IMR-90 (cell line): ENCODE measurements around the gene NATD1. TPM values are rescaled to one million over a fixed set of nuclear protein-coding genes. Genes with fewer than 3 reads are reported as not detected.

ENCODE experiments used
- ATAC-seq: fragments of 200-7000 bp; cut with Tn5 transposase; 2 replicates; pipeline ENCODE4 v1.9.1; 2020; ENCODE audit warnings: low read depth, mild to moderate bottlenecking, moderate library complexity
- BruUV-seq: library from RNA; stranded (reverse); fragments of 400-500 nt; replicated peaks from 2 replicates; lab custom pipeline; 2021; lab: Mats Ljungman, UMichigan
- CTCF ChIA-PET: fragments of 300-600 bp; formaldehyde crosslinking; extraction: SDS; loops from one replicate; lab custom pipeline; 2021; ENCODE audit warnings: antibody characterized with exemption; lab: Yijun Ruan, JAX
- POLR2A ChIA-PET: fragments of 300-600 bp; sonication (Branson Sonifier 250); formaldehyde crosslinking; loops from one replicate; lab custom pipeline; 2022; ENCODE audit warnings: antibody characterized with exemption; ENCODE audit not compliant: unreplicated experiment; lab: Charles Lee
- DNase-seq: peaks from one replicate; pipeline ENCODE4 v3.0.0; 2013
- H2AFZ ChIP-seq: replicated peaks from 2 replicates; pipeline ENCODE3; 2013; ENCODE audit warnings: low read length, mild to moderate bottlenecking; ENCODE audit not compliant: poor library complexity
- H2AK5ac ChIP-seq: 2 replicates; pipeline ENCODE4 v1.6.1; 2013; ENCODE audit warnings: low read depth, low read length, inconsistent platforms
- H2AK9ac ChIP-seq: replicated peaks from 2 replicates; pipeline ENCODE3; 2013; ENCODE audit warnings: mild to moderate bottlenecking, low read depth, low read length, moderate library complexity; ENCODE audit not compliant: poor library complexity
- H2BK120ac ChIP-seq: 2 replicates; pipeline ENCODE4 v1.6.1; 2013; ENCODE audit warnings: low read depth, low read length, inconsistent platforms
- H2BK15ac ChIP-seq: 3 replicates; pipeline ENCODE4 v1.6.1; 2013; ENCODE audit warnings: low read depth, low read length, inconsistent platforms
- H2BK20ac ChIP-seq: 2 replicates; pipeline ENCODE4 v1.6.1; 2013; ENCODE audit warnings: low read depth, mild to moderate bottlenecking, inconsistent platforms, low read length, moderate library complexity
- H2BK5ac ChIP-seq: 2 replicates; pipeline ENCODE4 v1.6.1; 2013; ENCODE audit warnings: mild to moderate bottlenecking, low read depth, low read length, inconsistent platforms; ENCODE audit not compliant: poor library complexity, severe bottlenecking
- H3K14ac ChIP-seq: replicated peaks from 2 replicates; pipeline ENCODE4 v1.6.1; 2013; ENCODE audit warnings: low read depth, low read length, inconsistent platforms
- H3K18ac ChIP-seq: 2 replicates; pipeline ENCODE4 v1.6.1; 2013; ENCODE audit warnings: low read depth, low read length, control low read depth
- H3K23ac ChIP-seq: 2 replicates; pipeline ENCODE4 v1.6.1; 2013; ENCODE audit warnings: low read depth, low read length, inconsistent platforms
- H3K27ac ChIP-seq: 2 replicates; pipeline ENCODE4 v1.5.1; 2013; ENCODE audit warnings: mild to moderate bottlenecking, control low read depth, low read length; ENCODE audit not compliant: insufficient read depth
- H3K27me3 ChIP-seq: 2 replicates; pipeline ENCODE4 v1.6.1; 2013; ENCODE audit warnings: low read length; ENCODE audit not compliant: control insufficient read depth, insufficient read depth
- H3K36me3 ChIP-seq: 2 replicates; pipeline ENCODE4 v1.6.1; 2013; ENCODE audit warnings: low read length, mixed read lengths; ENCODE audit not compliant: control insufficient read depth, insufficient read depth
- H3K4ac ChIP-seq: 2 replicates; pipeline ENCODE4 v1.6.1; 2013; ENCODE audit warnings: low read depth, low read length, inconsistent platforms
- H3K4me1 ChIP-seq: 2 replicates; pipeline ENCODE4 v1.6.1; 2013; ENCODE audit warnings: low read length, mixed read lengths; ENCODE audit not compliant: control insufficient read depth, insufficient read depth
- H3K4me2 ChIP-seq: 2 replicates; pipeline ENCODE4 v1.6.1; 2013; ENCODE audit warnings: low read depth, mild to moderate bottlenecking, control low read depth, low read length, moderate library complexity
- H3K4me3 ChIP-seq: 2 replicates; pipeline ENCODE4 v1.5.1; 2013; ENCODE audit warnings: low read depth, mild to moderate bottlenecking, control low read depth, low read length, moderate library complexity; ENCODE audit not compliant: insufficient read depth
- H3K56ac ChIP-seq: 2 replicates; pipeline ENCODE4 v1.6.1; 2013; ENCODE audit warnings: low read length, inconsistent platforms; ENCODE audit not compliant: insufficient read depth; ENCODE audit errors: extremely low read depth
- H3K79me1 ChIP-seq, 2 experiments: 2 replicates each; pipeline ENCODE4 v1.6.1; 2013; ENCODE audit warnings: low read length in 2 of 2, inconsistent platforms in 1 of 2, low read depth in 1 of 2
- H3K9ac ChIP-seq: 2 replicates; pipeline ENCODE4 v1.6.1; 2013; ENCODE audit warnings: low read depth, low read length, control low read depth
- H3K9me1 ChIP-seq: 2 replicates; pipeline ENCODE4 v1.6.1; 2013; ENCODE audit warnings: low read length, inconsistent platforms; ENCODE audit not compliant: insufficient read depth
- H3K9me3 ChIP-seq: 2 replicates; pipeline ENCODE4 v1.6.1; 2013; ENCODE audit warnings: low read length; ENCODE audit not compliant: control insufficient read depth, insufficient read depth
- H4K20me1 ChIP-seq: 2 replicates; pipeline ENCODE4 v1.6.1; 2013; ENCODE audit warnings: low read length, inconsistent platforms; ENCODE audit not compliant: insufficient read depth
- H4K5ac ChIP-seq: 2 replicates; pipeline ENCODE4 v1.6.1; 2013; ENCODE audit warnings: mild to moderate bottlenecking, low read depth, low read length, control low read depth
- H4K8ac ChIP-seq, 2 experiments: 2 replicates each; pipeline ENCODE4 v1.6.1; 2013; ENCODE audit warnings: low read depth in 2 of 2, low read length in 2 of 2, control low read depth in 1 of 2, inconsistent platforms in 1 of 2
- H4K91ac ChIP-seq: 2 replicates; pipeline ENCODE4 v1.6.1; 2013; ENCODE audit warnings: low read depth, low read length, inconsistent platforms; ENCODE audit not compliant: insufficient read depth
- CEBPB ChIP-seq: IDR thresholded peaks from 2 replicates; pipeline ENCODE4 v1.6.1; 2012; ENCODE audit warnings: low read depth, low read length, improper control_type of control experiment
- ELK1 ChIP-seq: fragments of 150-350 bp; IDR thresholded peaks from 2 replicates; pipeline ENCODE4 v1.6.1; 2016; ENCODE audit warnings: low read depth, mild to moderate bottlenecking, low read length, moderate library complexity, borderline replicate concordance
- POLR2A ChIP-seq: IDR thresholded peaks from 2 replicates; pipeline ENCODE4 v1.6.1; 2012; ENCODE audit warnings: mild to moderate bottlenecking, low read depth, low read length
- RCOR1 ChIP-seq: IDR thresholded peaks from 2 replicates; pipeline ENCODE4 v1.6.1; 2012; ENCODE audit warnings: mild to moderate bottlenecking, low read length, improper control_type of control experiment; ENCODE audit not compliant: insufficient replicate concordance
- WGBS, 2 experiments: methylation state at CpG; one replicate each; pipeline versions ENCODE4 v1.1.5 to v1.1.7; 2013; ENCODE audit warnings: missing lambda C conversion rate in 2 of 2; ENCODE audit not compliant: insufficient read length in 1 of 2; ENCODE audit errors: extremely low coverage in 2 of 2; 5-methylcytosine and 5-hydroxymethylcytosine counted together
- dilution Hi-C: fragments of 300-500 bp; cut with HindIII; formaldehyde crosslinking; loops from one replicate; pipeline ENCODE4 v1.14.3; 2018; ENCODE audit warnings: low sequenced_read_pairs; ENCODE audit not compliant: unreplicated experiment
- in situ Hi-C: fragments of 300-500 bp; cut with MboI; formaldehyde crosslinking; loops from 3 replicates; pipeline ENCODE4 v1.14.3; 2019; ENCODE audit warnings: low sequenced_read_pairs, inconsistent platforms, mixed read lengths
- intact Hi-C: fragments of 100-400 bp; cut with micrococcal nuclease; formaldehyde crosslinking; loops from 2 replicates; pipeline ENCODE4 v1.10.0; 2022
- polyA plus RNA-seq, 3 experiments: library from polyadenylated mRNA; depleted of rRNA; stranded (reverse); fragments of >200 nt; gene quantifications; 2 replicates each; pipeline ENCODE4 v1.2.3, GENCODE V29; 2012; ENCODE audit warnings: low replicate concordance in 1 of 3
- total RNA-seq: library from RNA; depleted of rRNA; stranded (reverse); fragments of >200 nt; gene quantifications from 2 replicates; pipeline ENCODE4 v1.2.3, GENCODE V29; 2012

Gene NATD1
- total and polyA plus RNA-seq, 2 of the 4 experiments (the other 2 are of a cell fraction): 0.90 to 4.3 TPM

GRCh38 chr17:21300601-21301571 is 47.7 kb upstream of the NATD1 start (continued):
- TF ChIP-seq ELK1: no peak

GRCh38 chr17:21299981-21300600 is 46.9 kb upstream of the NATD1 start:
- H2BK20ac ChIP-seq: no peak overlapping the region
- H3K79me1 ChIP-seq: peaks cover 22 to 57% of the 10 kb centered on the region in 2 experiments
- no peak overlapping the region for H4K91ac ChIP-seq
- H4K8ac ChIP-seq: no peak overlapping the region
- no peak overlapping the region for H3K9ac ChIP-seq
- no TSS peak for BruUV-seq
- in situ Hi-C loops (loop anchor here (25.0 kb wide), 1 partner anchor 487 kb away; no protein-coding TSS in a partner anchor), intact Hi-C loops (no loop called here), dilution Hi-C loops (no loop called here)
- no peak overlapping the region for H3K4ac ChIP-seq
- H2AK5ac ChIP-seq: no peak overlapping the region
- H3K18ac ChIP-seq: no peak overlapping the region
- H3K14ac ChIP-seq: no peak overlapping the region
- H2AK9ac ChIP-seq: peak overlapping the region; percentile 44
- H3K56ac ChIP-seq: no peak overlapping the region
- H4K5ac ChIP-seq: no peak overlapping the region
- 62% methylated on average over 6 of the region's 7 CpGs; no CpG with 5 or more reads in 1 of the 2 experiments for WGBS, 2 experiments
- H2BK15ac ChIP-seq: no peak overlapping the region
- peaks cover 15% of the 10 kb centered on the region for H3K4me1 ChIP-seq
- H2AFZ ChIP-seq: no peak overlapping the region
- no peaks in the 10 kb centered on the region for H3K9me1 ChIP-seq
- peaks cover 70% of the 10 kb centered on the region for H4K20me1 ChIP-seq
- H3K4me2 ChIP-seq: no peak overlapping the region
- POLR2A ChIA-PET: no interaction called here
- H3K36me3 ChIP-seq: peaks cover 54% of the 10 kb centered on the region
- H2BK120ac ChIP-seq: no peak overlapping the region
- ATAC-seq (no peak), DNase-seq (no peak)
- no peaks in the 10 kb centered on the region for H3K27me3 ChIP-seq
- no peaks in the 10 kb centered on the region; the same call in 1 of the 2 replicates for H3K9me3 ChIP-seq
- TF ChIP-seq CEBPB (no peak), RCOR1 (no peak), ELK1 (no peak), POLR2A (no peak)
- H2BK5ac ChIP-seq: no peak overlapping the region
- CTCF ChIA-PET: no interaction called here
- H3K27ac ChIP-seq: no peak overlapping the region
- no peak overlapping the region for H3K23ac ChIP-seq
- no peak overlapping the region for H3K4me3 ChIP-seq
